GM19328 (cell line): ENCODE measurements around the gene AQP9.

Source experiments
- ATAC-seq: cut with Tn5 transposase; IDR thresholded peaks from one replicate; pipeline ENCODE4 v1.9.1; 2021; ENCODE audit warnings: mild to moderate bottlenecking, moderate library complexity; ENCODE audit not compliant: unreplicated experiment

The AQP9 gene

DNA sequence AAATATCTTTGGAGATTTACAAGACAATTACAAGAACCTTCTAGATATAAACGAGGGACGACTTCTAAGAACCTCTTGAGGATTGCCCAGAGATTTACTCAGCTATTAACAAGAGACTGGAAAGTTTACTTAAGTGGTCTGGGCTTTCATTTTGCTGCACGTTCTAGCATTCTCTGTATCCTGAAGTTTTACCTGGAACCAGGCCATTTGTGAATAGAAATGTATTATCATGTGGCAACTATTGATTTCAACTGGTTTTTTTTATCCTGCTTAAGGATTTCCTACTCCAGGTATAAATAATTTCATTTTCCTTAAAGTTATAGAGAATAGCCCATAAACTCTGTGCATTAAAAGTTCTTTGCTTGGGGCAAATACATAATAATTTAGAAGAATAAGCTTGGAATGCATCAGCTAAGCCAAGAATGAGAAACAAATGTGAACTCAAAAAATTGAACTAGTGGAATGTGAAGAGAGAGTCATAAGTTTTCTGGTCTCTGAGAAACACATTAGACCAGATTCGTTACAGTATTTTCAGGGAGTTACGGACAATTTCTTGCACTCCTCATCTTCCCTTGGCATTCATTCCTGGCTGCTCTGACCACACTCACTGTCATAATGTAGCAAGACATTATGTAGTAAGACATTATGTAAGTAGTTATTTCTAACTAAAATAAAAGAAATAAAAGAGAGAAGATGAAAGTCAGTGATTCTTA lies 1.3 kb downstream of the AQP9 start:
- no peak for ATAC-seq

DNA sequence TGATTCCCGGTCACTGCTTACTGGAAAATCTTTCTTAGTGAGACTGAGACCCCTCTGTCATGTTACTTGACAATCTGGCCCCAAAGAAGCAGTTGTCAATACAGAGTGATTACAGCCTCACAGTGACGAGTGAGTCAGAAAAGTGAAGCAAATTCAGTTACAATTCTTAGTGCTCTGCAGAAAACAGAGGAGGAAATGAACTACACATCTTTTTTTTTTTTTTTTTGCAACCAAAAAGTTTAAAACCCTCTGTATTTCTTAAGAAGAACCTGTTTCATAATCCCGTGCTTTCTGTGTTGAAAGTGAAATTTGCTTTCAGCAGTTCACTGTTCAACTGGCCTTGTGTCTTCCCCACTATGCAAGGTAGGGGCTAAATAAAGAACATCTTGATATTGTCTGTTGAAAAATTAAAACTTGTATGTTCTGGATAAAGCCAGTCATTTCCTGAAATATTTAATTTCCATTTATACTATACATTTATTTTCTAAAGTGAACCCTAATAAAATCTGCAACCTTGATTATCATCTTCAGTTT lies 1.9 kb downstream of the AQP9 start:
- ATAC-seq: no peak

DNA sequence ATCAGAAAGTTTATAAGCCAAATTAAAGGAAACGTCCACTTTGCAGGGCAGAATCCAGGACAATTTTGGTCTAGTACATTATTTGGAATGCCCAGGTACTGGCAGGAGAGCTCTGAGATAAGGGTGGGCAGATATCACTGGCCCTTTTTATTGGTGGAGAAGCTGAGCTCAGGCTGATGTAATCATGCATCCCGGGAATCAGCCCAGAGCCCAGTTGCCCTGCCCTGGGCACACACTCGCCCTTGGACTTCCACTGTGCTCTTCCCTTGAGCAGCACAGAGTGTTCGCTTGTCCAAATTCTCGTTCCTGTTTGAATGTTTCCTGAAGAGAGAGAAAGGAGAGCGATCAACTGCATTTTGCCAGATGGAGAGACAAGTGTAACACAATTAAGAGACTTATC lies 3.7 kb downstream of the AQP9 start:
- no peak for ATAC-seq

DNA sequence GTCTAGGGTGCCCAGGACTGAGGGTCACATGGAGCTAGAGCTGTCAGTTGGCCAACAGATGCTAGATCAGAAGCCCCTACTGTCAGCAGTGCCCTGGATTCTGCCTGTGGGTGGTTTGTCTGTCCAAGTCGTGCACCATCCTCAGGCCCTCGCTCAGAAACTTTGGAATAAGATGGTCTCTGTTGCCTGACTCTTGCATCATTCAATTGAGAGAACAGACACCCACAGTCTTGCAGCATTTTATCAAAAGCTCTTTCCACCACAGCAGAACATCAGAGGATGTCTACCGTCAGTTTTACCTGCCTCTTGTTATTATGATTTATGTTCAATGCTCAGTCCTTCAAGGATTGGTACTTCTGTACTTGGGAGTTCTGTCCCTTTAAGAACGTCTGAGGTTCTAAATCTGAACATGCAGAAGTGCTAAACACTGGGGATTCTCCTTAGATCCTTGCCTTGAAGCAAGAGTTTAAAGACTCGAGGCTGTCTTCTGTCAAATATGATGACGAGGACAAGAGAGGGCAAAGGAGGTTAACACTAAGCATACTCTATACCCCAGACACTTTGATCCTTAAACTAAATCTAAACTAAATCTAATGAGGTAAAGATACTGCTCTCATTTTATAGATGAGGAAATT lies 4.8 kb downstream of the AQP9 start:
- ATAC-seq: no peak

DNA sequence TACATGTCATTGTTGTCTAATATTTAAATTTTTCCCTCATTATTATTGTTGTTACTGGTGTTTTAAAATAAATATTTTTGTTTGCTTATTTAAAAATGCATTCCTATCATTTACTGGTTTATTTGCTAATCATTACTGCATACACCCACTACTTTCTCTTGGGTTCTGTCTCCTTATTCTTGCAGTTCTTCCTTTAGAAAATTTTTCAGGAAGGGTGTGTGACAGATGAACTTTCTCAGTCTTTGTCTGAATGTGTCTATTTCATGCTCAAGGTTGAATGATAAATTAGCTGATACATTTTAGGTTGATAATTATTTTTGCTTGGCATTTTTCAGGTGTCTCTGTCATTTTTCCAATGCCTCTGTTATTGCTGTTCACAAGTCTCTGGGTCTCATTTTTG lies 7.4 kb downstream of the AQP9 start:
- ATAC-seq: no peak

DNA sequence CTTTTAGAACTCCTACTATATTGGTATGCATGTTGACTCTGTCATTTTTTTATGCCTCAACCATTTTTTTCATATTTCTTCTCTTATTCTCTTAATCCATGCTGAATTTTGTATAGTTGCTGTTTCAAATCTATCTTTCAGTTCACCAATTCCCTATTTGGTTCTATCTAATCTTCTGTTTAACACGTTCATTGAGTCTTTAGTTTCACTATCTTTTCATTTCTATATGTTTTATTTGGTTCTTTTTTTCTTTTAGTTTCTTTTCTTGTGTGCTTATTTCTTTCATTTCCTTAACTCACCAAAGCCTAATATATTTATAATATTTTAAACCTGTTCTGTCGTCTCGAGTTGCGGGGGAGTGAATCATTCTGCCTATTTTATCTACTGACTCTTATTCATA lies 8.0 kb downstream of the AQP9 start:
- no peak for ATAC-seq

DNA sequence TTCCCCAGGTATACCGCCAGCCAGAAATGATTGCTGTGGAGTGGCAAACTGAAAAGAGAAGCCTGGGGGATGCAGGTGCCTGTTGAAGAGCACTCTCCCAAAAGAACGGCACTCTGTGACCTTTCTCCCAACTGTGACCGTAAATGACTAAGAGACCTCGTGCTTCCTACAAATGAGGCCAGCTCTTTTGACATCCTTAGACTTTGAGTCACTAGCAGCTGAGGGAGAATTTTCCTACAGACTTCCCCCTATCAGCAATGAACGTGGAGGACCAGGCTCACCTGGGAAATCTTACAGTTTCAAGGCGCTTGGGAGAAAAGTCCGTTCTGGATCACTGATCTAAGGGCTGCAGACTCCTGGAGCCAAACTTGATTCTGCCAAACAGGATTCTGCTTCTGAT lies 8.6 kb downstream of the AQP9 start:
- ATAC-seq: no peak

DNA sequence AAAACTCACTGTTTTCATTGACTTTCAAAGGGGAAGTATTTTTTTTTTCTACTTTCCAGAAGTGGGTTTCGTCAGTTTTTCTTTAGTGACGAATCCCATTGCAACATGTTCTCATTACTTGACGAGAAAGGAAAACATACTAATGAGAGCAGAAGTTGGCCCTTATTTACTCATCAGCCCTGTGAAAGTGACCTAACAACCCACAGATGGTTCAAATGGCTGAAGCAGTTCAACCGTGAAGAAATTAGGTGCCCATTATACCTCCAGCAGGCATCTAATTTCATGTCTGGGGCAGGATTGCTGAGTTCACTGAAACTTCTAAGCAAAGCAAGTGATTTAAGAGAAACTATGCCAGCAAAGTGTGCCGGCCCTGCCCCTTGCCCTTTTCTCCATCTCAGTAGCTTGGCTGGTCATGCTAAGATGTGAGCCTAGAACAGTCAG lies 9.0 kb downstream of the AQP9 start:
- ATAC-seq: no peak

DNA sequence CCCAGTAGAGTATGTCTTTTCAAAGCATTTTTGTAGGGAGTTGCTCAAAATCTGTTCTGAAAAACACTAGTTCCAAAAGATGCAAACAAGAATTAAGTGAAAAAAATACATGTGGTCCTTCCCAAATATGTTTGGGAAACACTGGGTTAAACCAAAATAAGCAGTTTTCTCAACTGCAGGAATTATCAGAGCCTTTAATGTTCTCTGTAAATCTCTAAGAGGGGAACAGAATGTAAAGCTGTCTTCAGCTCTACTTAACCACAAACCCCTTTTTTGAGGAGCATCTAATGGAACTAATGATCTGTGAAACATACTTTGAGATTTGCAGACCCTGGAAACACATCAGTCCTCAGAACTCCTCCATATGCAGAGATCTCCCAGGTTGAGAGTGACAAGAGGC lies 9.9 kb downstream of the AQP9 start:
- ATAC-seq: no peak

DNA sequence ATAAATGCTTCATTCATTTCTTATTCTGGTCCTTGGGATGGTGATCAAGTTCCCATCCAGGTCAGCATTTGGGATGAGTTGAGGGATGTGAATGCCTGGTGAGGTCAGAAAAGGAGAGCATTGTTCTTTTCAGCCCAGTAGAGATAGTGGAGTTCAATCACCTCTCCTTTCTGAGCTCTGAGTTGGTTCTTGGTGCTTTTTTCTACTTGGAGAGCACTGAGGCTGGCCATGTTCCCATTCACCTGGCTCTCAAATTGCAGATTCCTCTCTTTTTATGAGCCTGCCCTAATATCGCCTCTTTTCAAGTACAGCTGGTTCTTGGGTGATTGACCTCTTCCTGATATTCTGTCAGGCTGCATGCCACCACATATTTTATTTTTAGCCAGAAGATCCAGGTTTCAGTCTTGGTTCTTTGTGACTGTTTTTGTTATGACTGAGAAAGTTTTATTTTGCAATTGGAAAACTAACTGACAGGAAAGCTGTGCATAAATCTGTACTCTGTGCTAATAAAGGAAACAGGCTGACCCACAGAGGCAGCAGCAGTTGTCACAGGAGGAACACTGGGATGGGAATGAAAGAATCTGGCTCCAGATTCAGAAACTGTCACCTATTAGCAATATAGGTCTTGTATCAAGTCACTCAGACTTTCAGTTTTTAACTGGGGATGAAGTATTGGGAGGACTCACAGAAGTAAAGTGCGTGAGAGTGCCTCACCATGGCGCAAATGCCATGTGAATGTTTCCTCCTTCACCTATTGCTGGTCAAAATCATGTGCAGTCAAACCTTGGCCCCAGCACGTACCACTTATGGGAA lies 10.7 kb downstream of the AQP9 start:
- ATAC-seq: no peak

DNA sequence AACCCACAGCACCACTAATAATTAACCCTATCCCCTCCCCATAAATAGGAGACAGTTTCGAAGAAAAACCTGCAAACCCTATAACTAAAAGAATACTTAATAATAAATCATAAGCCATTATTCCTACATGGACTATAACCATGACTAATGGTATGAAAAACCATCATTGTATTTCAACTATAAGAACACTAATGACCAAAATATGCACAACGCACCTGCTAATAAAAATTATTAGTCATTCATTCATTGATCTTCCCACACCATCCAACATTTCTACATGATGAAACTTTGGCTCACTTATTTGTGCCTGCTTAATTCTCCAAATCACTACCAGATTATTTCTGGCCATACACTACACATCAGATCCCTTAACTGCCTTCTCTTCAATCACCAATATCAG lies 16.6 kb downstream of the AQP9 start:
- no peak for ATAC-seq

DNA sequence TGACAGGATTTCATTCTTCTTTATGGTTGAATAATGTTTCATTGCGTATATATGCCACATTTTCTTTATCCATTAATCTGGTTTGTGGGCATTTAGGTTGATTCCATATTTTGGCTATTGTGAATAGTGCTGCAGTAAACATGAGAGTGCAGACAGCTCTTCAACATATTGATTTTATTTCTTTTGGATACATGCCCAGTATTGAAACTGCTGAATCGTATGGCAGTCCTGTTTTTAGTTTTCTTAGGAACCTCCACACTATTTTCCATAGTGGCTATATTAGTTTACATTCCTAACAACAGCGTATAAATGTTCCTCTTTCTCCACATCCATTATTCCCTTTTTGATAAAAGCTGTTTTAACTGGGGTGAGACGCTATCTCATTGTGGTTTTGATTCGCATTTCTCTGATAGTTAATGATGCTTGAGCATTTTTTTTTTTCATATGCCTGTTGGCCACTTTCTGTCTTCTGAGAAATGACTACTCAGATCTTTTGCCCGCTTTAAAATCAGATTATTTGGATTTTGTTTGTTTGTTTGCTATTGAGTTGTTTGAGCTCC lies 21.7 kb downstream of the AQP9 start:
- ATAC-seq: no peak

DNA sequence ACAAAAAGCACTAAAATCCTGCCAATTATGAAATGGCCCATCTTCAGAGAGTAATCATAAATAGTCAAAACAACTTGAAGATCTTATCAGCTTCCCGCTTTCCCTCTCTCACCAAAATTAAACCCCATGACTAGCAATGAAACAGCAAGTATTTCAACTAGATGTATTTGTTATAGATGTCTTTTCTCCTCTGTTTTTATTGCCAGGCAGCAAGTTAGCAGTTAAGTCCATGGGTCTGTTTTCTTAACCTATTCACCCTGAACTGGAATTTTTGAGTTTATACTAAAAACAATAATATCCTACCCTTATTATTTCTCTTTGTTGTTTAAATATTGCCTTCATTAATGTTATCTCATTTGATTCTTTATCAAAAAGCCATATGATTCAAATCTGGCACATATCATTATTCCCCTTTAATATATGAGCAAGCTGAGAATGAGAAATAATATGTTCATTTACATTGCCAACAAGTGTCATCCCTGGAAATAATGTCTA lies 23.3 kb downstream of the AQP9 start:
- ATAC-seq: no peak

DNA sequence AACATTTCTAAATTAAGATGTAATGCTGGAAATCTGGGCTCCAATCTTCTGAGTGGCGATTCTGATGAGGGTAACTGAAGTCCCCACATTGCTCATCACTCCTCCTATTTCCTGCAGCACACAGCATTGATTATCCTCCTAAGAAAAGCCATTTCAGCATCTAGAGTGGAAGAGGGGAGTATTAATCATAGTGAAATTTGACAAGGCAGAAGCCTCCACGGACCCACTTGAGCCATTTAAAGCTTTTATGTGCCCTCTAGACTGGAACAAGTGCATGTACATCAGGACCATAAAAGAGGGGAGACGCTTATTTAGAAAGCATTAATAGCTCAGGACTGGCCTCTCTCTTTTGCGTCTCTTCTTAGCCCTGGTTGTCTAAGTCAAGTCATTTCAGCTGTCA lies 25.8 kb downstream of the AQP9 start:
- no peak for ATAC-seq

DNA sequence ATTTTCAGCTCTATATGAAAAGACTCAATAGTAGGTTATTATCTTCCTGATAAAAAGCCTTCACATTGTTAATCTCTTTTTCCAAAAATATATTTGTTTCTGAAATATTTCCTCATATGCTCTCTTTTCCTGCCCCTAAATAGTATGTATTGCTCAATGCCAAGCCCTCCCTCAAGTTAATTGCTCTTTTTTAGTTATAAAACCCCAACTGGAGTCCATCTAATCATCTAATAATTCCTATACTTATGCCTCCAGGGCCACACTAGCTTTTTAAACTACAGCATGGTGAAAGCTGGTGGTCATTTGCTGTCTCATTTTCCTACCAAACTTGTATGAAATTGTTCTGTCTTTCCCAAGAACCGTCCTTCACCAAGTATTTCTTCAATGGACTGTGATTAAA lies 26.7 kb downstream of the AQP9 start:
- no peak for ATAC-seq

DNA sequence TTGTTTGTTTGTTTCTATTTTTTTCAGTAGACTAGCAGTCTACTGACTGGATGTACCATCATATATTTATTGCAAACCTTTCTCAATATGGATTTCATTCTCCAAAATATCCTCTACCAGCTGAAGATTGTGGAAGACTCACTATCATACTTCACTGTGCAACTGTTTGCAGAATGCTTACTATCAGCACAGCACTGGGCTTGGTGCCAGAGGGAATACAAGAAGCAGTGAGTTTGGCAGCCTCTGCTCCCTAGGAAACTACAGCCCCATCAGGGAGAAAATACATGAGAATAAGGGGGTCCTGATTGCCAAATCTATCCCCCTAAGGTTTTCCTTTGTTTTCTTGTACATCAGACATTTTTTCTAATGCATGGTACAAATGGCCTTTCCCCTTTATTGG lies 27.5 kb downstream of the AQP9 start:
- ATAC-seq: no peak

DNA sequence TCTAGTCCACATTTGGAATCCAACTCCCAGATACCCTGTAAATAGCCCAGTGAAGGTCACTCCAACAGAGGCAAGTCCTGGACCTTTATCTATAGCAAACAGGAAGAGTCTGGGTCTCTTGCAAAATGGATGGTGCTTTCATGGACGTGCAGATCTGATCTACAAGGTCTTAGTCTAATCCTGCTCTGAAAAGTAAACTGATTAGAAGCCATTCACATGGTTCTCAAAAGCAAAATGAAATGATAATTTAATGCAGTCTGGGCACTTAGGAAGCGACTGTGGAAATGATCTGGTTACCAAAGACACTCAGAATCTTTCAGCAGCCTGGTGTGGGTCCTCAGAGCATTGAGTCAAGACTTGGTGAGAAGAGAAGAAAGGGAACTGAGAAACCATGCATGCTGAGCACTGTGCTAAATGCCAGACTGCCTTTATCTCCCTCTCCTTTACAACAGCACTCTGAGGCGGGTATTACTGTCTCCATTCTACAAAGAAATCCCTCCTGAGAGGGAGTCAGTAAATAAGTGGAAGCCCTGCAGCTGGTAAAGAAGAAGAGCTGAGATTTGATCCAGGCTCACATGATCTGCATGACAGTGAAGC lies 29.0 kb downstream of the AQP9 start:
- no peak for ATAC-seq

DNA sequence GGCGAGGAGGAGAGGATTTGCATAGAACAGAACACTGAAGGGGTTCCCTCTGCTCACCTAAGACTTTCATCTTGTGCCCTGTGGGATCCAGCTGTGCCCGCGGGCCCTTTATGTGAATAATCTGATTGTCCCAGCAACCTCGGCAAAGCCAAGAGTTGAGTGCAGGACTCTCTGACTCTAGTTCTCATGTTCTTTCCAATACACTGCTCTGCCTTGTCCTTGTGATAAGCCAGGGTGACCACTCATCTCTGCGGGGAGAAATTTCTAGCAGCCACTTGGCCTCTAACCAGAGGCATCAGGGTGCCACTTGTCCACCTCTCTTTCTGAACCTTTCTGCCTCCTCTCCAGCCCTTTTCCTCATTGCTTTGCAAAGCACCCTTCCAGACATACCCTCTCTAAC lies 31.8 kb downstream of the AQP9 start:
- ATAC-seq: no peak

DNA sequence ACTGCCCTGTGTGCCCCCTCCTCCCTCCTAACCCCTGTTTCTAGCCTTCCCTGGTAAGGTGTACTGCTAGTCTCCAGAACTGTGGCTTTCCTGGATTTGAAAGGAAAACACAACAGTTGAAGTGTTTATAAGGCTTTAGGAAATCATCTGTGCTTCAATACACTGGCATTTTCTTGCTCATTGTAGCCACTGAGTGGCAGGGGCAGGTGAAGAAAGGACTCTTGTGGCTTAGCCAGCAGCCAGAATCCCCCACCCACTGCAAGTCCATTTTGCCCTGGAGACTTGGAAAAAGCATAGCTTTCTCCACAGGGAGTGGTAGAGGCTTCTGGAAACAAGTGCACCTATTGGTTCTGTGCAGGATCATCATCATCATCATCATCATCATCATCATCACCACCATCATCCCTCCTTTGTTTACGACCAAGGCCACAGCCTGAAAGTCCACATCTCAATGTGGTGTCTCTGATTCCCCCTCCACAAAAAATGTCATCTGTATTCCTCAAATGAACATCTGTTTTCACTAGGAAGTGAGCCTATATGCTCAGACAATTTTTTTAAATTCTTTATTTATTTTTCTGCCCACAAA lies 33.4 kb downstream of the AQP9 start:
- no peak for ATAC-seq

DNA sequence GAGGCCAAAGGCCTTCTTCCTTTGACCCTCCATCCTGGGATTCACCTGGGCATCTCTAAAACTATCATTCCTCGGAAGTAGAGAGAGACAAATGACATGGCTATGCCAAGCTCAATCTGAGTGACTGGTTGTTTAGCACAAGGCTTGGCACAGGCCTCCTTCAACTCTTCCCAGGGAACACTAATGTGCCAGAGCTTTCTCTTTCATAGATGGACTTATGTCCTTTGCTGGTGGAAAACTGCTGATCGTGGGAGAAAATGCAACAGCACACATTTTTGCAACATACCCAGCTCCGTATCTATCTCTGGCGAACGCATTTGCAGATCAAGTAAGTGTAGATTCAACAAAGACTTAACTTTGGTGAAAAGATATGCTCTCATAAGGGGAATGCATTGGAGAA lies 36.5 kb downstream of the AQP9 start:
- no peak for ATAC-seq

DNA sequence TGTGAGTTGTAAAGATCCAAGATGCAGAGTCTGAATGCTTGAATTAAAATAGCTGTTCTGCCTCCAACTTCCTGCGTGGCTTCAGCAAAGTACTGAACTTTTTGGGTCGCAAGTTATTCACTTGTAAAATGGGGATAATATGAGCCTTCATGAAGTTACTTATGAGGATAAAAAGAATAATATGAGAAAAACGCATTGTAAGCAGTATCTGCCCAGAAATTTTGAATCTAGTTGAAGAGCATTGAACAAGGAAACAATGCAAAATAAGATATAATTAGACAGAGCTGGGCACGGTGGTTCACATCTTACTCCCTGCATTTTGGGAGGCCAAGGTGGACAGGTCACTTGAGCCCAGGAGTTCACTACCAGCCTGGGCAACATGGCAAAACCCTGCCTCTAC lies 37.8 kb downstream of the AQP9 start:
- no peak for ATAC-seq
